ENCODE results near the gene PSKH1.

Gene PSKH1

DNA sequence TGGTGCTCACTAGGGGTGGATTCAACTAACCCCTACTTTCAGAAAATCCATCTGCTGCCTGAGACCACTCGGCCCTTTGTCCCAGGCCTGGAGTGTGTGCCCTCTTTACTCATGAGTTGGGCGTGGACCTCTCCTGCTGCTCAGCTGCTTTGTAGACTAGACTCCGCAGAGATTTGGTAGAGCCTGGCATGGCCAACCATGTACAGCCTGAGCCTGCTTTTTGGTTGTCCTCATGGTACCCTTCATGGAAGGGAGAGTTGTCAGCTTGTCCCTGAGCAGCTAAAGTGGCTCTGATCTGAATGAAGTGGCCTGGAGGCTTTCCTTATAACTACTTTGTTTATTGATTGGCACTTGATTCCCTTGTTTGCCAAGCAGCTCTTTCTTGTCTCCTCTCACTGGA, 18.7 kb upstream of the PSKH1 start:
- peak overlapping the region; percentile 88 for H3K4me3 ChIP-seq (ENCODE audit: control insufficient read depth, low read depth, low read length)
- TF ChIP-seq, protein P1, sequence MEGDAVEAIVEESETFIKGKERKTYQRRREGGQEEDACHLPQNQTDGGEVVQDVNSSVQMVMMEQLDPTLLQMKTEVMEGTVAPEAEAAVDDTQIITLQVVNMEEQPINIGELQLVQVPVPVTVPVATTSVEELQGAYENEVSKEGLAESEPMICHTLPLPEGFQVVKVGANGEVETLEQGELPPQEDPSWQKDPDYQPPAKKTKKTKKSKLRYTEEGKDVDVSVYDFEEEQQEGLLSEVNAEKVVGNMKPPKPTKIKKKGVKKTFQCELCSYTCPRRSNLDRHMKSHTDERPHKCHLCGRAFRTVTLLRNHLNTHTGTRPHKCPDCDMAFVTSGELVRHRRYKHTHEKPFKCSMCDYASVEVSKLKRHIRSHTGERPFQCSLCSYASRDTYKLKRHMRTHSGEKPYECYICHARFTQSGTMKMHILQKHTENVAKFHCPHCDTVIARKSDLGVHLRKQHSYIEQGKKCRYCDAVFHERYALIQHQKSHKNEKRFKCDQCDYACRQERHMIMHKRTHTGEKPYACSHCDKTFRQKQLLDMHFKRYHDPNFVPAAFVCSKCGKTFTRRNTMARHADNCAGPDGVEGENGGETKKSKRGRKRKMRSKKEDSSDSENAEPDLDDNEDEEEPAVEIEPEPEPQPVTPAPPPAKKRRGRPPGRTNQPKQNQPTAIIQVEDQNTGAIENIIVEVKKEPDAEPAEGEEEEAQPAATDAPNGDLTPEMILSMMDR (conservative IDR thresholded peaks at IDR 0.05; ENCODE audit: control insufficient read depth, insufficient read depth, low read depth, low read length) = no peak
- no peak for DNase-seq (ENCODE audit: low read depth)

- H3K4me3 ChIP-seq (ENCODE audit: control insufficient read depth, low read depth, low read length) = no peak overlapping the region
- TF ChIP-seq, protein P1 (conservative IDR thresholded peaks at IDR 0.05; ENCODE audit: control insufficient read depth, insufficient read depth, low read depth, low read length) = no peak
- DNase-seq (ENCODE audit: low read depth) = no peak
These were observed 16.0 kb upstream of the PSKH1 start for GRCh38 chr16:67877064-67877463.

DNA sequence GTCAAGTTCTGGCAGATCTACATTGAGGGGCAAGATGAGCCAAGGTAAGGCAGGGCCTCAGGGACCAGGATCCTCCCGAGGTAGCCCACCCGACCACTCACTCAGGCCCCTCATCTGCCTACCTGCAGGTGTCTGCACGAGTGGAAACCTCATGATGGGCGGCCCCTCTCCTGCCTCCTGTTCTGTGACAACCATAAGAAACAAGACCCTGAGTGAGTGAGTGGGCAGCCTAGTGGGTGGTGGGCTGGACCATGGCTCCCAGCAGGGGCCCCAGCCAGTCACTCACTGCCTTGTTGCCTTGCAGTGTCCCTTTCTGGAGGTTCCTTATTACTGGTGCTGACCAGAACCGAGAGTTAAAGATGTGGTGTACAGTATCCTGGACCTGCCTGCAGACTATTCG, 14.8 kb upstream of the PSKH1 start:
- DNase-seq (ENCODE audit: low read depth) = no peak
- no peak overlapping the region for H3K4me3 ChIP-seq (ENCODE audit: control insufficient read depth, low read depth, low read length)
- TF ChIP-seq, protein P1 (conservative IDR thresholded peaks at IDR 0.05; ENCODE audit: control insufficient read depth, insufficient read depth, low read depth, low read length) = no peak

DNA sequence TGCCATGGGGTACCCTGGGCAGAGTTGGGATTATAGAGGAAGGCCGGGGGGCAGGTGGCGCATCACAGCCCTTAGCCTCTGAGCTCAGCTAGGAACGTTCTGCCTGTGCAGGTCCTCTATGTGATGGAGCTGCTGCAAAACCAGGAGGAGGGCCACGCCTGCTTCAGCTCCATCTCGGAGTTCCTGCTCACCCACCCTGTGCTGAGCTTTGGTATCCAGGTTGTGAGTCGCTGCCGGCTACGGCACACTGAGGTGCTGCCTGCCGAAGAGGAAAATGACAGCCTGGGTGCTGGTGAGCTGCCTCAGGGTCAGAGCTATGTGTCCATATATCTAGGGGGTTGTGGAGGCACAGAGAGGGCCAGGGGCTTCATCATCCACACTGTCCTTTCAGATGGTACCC, 14.2 kb upstream of the PSKH1 start:
- DNase-seq (ENCODE audit: low read depth) = no peak
- TF ChIP-seq, protein P1 (conservative IDR thresholded peaks at IDR 0.05; ENCODE audit: control insufficient read depth, insufficient read depth, low read depth, low read length) = no peak
- H3K4me3 ChIP-seq (ENCODE audit: control insufficient read depth, low read depth, low read length) = no peak overlapping the region

GRCh38 chr16:67879462-67879861, 13.6 kb upstream of the PSKH1 start:
- DNase-seq (ENCODE audit: low read depth) = no peak
- TF ChIP-seq, protein P1 (conservative IDR thresholded peaks at IDR 0.05; ENCODE audit: control insufficient read depth, insufficient read depth, low read depth, low read length) = no peak
- H3K4me3 ChIP-seq (ENCODE audit: control insufficient read depth, low read depth, low read length) = no peak overlapping the region

DNA sequence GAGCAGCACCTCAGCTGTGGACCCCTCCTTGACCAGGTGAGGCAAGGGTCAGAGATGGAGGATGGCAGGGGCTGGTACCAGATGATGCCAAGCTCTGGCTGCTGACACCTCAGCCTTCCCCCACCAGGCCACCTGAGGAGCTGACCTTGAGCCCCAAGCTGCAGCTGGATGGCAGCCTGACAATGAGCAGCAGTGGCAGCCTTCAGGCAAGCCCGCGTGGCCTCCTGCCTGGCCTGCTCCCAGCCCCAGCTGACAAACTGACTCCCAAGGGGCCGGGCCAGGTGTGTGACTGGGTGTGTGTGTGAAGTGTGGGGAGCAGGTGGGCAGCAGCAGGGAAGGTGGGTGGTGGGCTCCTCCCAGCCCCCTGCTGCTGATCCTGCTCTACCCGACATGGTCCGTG, 13.1 kb upstream of the PSKH1 start:
- H3K4me3 ChIP-seq (ENCODE audit: control insufficient read depth, low read depth, low read length) = no peak overlapping the region
- DNase-seq (ENCODE audit: low read depth) = no peak
- TF ChIP-seq, protein P1 (conservative IDR thresholded peaks at IDR 0.05; ENCODE audit: control insufficient read depth, insufficient read depth, low read depth, low read length) = no peak

DNA sequence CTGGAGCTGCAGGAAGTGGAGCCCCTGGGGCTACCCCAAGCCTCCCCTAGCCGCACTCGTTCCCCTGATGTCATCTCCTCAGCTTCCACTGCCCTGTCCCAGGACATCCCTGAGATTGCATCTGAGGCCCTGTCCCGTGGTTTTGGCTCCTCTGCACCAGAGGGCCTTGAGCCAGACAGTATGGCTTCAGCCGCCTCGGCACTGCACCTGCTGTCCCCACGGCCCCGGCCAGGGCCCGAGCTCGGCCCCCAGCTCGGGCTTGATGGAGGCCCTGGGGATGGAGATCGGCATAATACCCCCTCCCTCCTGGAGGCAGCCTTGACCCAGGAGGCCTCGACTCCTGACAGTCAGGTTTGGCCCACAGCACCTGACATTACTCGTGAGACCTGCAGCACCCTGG, 12.5 kb upstream of the PSKH1 start:
- TF ChIP-seq, protein P1 (conservative IDR thresholded peaks at IDR 0.05; ENCODE audit: control insufficient read depth, insufficient read depth, low read depth, low read length) = no peak
- no peak for DNase-seq (ENCODE audit: low read depth)
- no peak overlapping the region for H3K4me3 ChIP-seq (ENCODE audit: control insufficient read depth, low read depth, low read length)

All from fibroblast of mammary gland (primary cell).